GM19463 (cell line): ENCODE measurements around the gene ALPK1.
"Not testable (repeated sequence)": the region's sequence is repeated elsewhere in the genome, so short reads cannot be mapped to it uniquely, and the experiment has no call there.

Experiments used
- ATAC-seq: cut with Tn5 transposase; IDR thresholded peaks from one replicate; pipeline ENCODE4 v1.9.1; 2021; ENCODE audit warnings: mild to moderate bottlenecking, moderate library complexity; ENCODE audit not compliant: unreplicated experiment

Gene ALPK1

GRCh38 chr4:112284166-112284565 is 13.0 kb upstream of the ALPK1 start:
- no peak for ATAC-seq

GRCh38 chr4:112284662-112285411 is 12.3 kb upstream of the ALPK1 start:
- ATAC-seq = no peak

- peak; percentile 23 for ATAC-seq
These were observed 9.7 kb upstream of the ALPK1 start for GRCh38 chr4:112287258-112287989.

GRCh38 chr4:112288455-112288854 is 8.7 kb upstream of the ALPK1 start:
- ATAC-seq = peak; percentile 15

- ATAC-seq = no peak
These were observed 7.5 kb upstream of the ALPK1 start for GRCh38 chr4:112289407-112290253.

- ATAC-seq = peak; percentile 15
These were observed 6.8 kb upstream of the ALPK1 start for GRCh38 chr4:112290341-112290740.

- ATAC-seq = no peak
These were observed 2.6 kb downstream of the ALPK1 start for GRCh38 chr4:112299721-112300120.

- ATAC-seq = no peak
These were observed 5.4 kb downstream of the ALPK1 start for GRCh38 chr4:112302320-112303274.

GRCh38 chr4:112305477-112305876 is 8.3 kb downstream of the ALPK1 start:
- not testable (repeated sequence) for ATAC-seq

GRCh38 chr4:112309263-112309791 is 12.2 kb downstream of the ALPK1 start:
- not testable (repeated sequence) for ATAC-seq

GRCh38 chr4:112311516-112311915 is 14.3 kb downstream of the ALPK1 start:
- no peak for ATAC-seq

GRCh38 chr4:112312610-112313239 is 15.6 kb downstream of the ALPK1 start:
- ATAC-seq = peak; percentile 92

- no peak for ATAC-seq
These were observed 18.3 kb downstream of the ALPK1 start for GRCh38 chr4:112315446-112315845.

- ATAC-seq = no peak
These were observed 19.2 kb downstream of the ALPK1 start for GRCh38 chr4:112316360-112316759.

GRCh38 chr4:112318239-112319142 is 21.3 kb downstream of the ALPK1 start:
- ATAC-seq = peak; percentile 91

- no peak for ATAC-seq
These were observed 24.9 kb downstream of the ALPK1 start for GRCh38 chr4:112321776-112322684.

GRCh38 chr4:112322866-112323265 is 25.7 kb downstream of the ALPK1 start:
- ATAC-seq = no peak
